NCI-H2196 treated with DMSO at 0.1 percent for 48 hours (cell line): ENCODE results near the gene LCN10.
"Not testable (repeated sequence)": the region's sequence is repeated elsewhere in the genome, so short reads cannot be mapped to it uniquely, and the experiment has no call there.

Experiments
- DNase-seq: peaks from one replicate; lab custom pipeline; 2025; ENCODE audit not compliant: unreplicated experiment; lab: John Stamatoyannopoulos, UW

The LCN10 gene

DNA sequence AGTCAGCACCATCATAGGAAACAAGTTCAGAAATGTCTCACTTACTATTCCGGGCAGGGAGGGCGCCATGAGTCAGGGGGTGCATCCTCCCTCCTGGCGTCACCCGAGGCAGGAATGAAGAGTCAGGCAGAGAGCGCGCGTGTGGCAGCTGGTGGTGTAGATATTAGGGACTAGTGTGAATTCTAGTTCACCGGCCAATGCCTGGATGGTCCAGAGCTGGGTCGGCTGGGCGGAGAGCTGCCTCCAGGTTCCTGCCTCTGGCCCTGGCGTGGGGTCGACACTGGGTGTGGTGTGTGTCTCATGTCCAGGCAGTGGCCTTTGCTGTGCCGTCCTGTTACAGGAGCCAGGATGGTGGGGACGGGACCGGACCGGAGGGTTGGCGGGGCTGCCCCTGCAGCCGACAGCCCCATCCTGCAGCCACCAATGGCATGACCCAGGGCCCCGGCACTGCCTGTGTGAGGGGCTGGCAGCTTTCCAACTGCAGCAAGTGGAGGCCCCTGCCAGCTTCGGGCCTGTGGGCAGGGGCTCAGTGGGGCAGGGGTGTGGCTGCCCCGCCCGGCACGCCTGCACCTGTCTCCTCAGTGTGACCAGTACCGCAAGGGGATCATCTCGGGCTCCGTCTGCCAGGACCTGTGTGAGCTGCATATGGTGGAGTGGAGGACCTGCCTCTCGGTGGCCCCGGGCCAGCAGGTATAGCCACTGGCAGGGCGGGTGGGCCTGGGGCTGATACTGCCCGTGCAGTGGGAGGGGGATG, 21.2 kb downstream of the LCN10 start:
- DNase-seq: no peak

DNA sequence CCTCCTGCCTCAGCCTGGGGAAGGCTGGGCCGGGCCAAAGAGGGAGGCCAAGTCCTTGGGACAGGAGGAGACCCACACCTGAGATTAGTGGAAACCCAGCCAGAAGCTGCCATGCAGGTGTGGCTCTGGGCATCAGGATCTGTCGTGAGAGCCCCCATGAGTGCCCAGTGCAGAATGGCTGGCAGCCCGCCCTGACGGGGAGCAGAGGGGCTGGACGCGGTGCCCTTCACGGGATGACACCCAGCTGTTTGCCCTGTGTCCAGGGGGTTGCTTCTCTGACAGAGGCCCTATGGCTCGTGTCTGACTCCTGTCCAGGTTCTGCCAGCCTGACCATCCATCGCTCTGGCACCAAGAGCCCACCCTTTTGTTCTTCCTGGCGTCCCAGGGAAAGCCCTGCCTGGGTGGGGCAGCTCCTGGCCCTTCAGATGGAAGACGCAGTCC, 21.8 kb downstream of the LCN10 start:
- DNase-seq: no peak

DNA sequence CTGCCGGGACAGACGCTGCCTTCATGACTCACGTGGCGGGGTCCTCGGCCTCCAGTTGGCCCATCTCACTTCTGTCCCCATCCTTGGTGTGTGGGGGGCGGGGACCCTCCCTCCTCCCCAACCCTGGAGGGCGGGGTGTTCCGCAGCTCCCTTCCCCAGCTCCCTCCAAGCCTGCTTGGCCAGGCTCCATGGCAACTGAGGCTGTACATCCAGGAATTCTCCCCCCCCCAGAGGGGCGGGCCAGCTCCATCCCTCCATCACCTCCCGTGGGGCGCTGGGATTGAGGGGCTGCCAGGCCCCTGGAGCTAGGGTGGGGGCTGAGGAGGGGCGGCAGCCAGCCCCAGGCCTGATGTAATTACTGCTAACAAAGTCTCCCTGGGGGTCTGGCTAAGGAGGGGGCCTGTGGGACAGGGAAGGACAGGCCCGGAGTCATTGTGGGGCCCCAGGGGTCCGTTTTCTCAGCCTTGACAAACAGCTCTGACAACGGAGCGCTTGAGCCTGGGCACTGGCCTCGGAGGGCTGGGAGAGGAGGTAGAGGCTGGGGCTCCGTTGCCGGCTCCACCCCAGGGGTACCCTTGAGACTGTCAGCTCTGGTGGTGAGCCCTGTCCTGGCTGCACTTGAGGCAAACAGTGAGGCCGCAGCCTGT, 22.4 kb downstream of the LCN10 start:
- no peak for DNase-seq

DNA sequence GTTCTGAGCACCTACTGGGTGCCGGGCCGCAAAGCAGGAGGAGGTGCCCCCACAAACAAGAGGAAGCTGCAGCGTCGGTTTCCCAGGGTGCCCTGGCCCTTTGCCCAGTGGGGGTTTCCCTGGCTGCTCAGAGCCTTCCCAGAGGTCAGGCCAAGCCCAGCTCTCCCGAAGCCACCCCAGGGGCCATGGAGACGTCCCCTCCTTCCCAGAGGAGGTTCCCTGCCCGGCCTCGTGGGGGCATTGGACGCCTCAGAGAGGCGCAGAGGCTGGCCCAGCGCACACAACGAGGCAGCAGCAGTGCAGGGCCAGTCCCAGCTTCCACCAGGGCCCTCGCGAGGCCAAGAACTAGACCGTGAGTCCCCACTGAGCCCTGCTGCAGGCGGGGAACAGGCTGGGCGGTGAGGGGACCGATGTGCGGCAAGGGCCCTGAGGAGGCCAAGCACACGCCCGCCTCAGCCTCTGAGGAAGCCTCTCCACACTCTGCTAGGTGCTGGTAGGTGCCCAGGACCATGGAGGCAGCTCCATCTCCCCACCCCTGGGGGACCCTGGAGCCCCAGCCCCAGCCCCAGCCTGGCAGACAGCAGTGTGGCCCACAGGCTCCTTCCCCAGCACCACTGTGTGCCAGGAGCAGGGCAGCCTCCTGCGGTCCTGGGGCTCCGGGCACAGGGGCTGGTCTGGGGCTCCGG, 23.4 kb downstream of the LCN10 start:
- DNase-seq: no peak

DNA sequence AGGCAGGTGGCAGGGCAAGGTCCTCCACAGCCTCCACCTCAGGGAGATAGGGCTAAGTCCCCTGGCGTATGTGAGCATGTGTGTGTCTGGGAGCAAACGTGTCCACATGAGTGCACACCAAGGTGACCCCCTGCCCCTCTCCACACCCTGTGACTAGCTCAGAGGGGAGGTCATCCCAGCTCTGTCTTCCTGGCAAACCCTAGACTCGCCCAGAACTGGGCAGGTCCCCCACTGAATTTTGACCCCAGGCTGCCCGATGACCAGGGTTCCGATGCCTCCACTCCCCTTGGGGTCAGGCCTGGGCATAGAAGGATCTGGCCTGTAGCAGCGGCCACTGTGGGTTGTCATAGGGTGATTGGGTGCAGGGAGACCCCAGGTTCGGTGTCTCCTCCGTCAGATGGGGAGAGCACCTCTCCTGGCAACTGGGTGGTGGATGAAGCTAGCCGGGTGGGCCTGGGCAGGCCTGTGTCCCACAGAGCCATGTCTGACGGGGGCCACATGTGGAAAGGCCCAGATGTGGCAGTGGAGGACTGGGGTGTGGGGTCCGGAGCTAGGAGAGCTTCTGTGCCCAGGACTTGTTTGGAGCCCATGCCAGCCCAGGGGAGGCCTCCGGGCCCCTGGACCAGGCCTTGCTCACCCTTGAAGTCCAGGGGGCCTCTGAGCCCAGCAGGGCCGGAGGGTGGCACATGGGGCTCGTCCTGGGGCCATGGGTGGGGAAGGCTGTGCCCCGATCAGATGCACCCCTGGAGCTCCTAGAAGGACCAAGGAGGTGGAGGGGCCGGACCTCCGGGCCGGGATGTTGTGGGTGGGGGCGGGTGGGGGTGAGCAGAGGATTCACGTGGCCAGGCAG, 24.2 kb downstream of the LCN10 start:
- DNase-seq: no peak

DNA sequence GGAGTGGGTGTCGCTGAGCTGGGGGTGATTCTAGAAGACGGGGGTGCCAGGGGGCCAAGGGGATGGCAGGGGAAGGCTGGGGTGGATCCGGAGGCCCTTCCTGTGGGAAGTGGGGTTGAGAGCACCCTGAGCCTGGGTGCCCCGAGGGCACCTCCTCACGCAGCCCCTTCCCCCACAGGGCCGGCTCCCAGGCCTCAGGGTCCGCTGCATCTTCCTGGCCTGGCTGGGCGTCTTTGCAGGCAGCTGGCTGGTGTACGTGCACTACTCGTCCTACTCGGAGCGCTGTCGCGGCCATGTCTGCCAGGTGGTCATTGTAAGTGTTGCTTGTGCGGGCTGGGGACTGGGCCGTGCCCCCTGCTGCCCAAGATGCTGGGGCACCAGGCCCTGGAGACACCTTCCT, 25.3 kb downstream of the LCN10 start:
- DNase-seq: no peak

DNA sequence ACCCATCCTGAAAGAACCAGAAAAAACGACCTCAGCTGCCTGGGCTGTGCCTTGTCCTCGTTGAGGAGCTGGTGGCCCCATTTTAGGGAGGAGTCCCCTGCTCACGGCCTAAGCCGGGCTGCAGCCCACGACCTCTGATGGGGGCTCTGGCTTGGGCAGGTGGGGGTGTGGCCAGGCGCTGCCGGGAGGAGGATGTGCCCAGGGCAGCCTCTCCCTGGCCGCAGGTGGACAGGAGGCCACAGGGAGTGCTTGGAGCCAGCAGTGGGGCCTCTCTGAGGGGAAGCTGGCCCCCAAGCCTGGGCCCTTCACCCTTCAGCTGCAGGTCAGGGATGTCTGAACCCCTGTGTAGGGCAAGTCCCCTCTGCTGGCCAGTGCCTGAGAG, 27.9 kb downstream of the LCN10 start:
- no peak for DNase-seq

DNA sequence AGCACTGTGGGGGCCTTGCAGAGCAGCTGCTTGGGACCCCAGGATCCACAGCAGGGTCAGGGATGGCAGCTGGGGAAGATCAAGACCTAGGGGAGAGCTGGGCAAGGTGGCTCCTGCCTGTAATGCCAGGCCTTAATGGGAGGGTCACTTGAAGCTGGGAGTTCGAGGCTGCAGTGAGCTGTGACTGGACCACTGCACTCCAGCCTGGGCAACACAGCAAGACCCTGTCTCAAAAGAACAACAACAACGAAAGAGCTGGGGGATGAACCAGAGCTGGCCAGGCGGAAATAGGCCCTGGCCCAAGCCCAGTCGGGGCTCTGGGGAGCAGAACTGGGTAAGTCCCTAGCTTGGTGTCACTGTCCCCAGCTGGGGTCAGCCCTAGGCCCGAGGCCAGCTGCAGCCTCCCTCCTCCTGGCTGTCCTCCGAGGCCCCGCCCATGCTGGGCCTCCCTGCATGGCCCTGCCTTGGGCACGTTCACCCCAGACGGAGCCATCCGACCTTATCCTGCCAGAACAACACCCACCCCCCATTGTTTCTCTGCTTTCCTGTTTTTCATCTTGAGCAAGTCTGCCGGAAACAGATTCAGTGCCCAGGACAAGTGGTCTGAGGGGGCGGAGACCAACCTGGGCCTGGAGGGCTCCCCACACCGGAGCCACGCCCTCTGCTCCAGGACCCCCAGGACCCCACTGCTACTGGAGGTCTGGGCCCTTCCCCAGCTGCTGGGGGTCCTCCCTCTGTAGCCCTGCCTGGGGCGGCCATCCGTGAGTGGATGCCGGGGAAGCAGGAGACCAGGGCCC, 28.4 kb downstream of the LCN10 start:
- no peak for DNase-seq

DNA sequence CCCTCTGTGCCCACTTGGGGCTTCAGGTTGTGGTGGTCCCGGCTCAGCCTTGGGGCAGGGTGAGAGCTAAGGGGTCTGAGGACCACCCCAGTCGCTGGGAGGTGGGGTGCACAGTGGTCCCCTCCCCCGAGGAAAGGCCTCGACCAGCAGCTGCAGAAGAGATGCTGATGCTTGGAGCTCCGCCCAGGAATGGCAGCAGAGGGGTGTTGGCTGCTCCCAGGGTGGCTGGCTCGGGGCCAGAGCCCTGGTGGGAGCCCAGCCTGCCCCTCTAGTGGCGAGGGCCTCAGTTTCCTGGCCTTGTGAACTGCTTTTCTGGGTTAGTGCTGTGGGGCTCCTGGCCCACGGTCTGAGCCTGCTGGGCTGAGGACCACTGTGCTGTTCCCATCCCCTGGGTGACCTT, 29.2 kb downstream of the LCN10 start:
- no peak for DNase-seq

DNA sequence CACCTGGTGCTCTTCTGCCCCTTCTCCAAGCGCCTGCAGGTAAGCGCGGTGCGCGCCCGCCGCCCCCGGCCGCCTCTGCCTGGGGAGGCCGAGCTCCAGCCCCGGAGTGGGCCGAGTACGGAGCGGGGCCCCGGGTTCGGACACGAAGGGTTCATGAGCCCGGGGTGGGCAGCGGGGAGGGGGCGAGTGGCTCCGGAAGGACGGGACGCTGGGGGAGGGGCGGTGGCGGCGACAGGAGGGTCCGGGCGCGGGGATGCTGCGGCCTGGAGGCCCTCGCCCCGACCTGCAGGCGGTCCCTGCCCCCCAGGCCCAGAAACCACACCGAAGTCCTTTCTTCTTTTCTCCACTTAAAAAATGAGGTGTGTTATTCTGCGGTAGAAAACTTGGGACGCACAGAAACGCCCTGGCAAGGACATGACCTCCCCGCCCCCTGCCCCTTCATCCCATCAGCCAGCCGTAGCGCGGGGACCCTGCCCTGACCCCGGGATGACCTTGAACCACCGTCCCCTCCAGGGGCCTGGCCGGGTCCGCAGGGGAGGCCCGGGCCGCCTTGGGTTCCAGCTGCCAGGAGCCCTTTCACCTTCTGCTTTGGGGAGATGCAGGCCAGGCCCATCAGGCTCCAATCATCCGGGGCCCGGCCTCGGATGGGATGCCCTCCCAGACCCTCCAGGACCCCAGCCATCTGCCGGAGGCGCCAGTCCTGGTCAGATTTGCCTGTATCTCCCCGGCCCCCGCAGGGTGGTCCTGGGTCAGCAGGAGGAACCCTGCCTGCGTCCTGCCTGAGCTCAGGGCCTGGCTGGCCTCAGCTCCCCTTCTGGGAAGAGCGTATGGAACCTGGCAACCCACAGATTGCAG, 29.8 kb downstream of the LCN10 start:
- DNase-seq: no peak

DNA sequence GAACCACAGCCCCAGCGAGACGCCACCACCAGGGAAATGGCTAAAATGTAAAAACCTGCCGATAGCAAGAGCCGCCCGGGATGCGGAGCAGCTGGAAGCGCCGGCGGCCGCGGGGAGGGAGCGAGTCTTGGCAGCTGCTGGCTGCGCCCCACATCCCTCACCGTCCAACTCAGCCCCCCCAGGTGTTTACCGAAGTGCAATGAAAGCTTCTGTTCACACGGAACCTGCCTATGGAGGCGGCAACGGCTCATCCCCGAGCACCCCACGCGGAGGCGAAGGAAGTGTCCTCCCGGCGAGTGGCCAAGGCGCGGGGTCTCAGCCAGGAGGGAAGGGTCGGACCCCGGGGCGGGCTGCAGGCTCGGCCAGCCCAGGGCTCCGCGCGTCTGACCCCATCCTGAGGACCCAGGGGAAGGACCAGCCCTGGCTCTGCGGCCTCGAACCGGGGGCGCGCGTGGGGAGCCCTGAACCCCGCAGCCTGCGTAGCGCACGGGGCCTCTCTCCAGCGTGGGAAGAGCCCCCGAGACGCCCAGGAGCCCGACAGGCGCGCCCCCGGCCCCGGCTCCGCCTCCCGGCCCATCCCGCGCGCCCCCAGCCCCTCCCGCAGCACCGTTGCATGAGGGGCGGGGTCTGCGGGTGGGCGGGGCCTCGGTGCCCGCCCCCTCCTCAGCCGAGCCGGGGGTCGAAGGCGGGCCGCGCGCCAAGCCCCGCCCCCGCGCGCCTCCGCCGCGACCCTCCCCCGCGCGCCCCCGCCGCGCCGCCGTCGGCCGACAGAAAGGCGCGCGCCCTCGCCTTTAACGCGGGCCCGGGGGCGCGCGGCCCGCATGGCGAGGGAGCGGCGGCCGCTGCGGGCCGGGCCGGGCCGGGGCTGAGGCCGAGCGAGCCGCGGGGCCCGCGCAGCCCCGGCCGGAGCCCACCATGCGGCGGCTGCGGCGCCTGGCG, 30.7 kb downstream of the LCN10 start, which contains the start of gene DIPK1B:
Gene DIPK1B (plus strand): TSS at position 822 of the 939 bp plus-strand sequence. CDS start 94 bp downstream, at position 916.
- peak; percentile 13 for DNase-seq

DNA sequence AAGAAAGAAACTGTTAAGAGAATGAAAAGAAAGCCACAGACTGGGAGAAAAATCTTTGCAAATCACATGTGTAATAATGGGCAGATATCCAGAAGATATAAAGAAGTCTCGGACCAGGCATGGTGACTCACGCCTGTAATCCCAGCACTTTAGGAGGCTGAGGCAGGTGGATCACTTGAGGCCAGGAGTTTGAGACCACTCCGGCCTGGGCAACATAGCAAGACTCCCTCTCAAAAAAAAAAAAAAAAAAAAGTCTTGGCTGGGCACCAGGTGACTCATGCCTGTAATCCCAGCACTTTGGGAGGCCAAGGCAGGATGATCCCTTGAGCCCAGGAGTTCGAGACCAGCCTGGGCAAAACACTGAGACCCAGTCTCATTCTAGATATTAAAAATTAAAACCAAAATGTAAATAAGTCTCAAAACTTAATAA, 31.5 kb downstream of the LCN10 start:
- not testable (repeated sequence) for DNase-seq

DNA sequence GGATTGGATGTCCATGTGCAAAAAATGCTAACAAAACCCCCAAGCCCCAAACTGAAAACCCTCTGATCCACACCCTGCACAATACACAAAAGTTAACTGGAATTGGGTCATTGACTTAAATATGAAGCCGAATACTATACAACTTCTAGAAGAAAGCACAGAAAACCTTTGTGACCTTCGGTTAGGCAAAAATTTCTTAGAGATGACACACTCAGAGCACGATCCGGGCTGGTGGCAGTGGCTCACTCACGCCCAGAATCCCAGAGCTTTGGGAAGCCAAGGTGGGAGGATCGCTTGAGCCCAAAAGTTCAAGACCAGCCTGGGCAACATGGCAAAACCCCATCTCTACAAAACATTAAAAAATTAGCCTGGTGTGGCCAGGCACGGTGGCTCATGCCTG, 32.2 kb downstream of the LCN10 start:
- no peak for DNase-seq

DNA sequence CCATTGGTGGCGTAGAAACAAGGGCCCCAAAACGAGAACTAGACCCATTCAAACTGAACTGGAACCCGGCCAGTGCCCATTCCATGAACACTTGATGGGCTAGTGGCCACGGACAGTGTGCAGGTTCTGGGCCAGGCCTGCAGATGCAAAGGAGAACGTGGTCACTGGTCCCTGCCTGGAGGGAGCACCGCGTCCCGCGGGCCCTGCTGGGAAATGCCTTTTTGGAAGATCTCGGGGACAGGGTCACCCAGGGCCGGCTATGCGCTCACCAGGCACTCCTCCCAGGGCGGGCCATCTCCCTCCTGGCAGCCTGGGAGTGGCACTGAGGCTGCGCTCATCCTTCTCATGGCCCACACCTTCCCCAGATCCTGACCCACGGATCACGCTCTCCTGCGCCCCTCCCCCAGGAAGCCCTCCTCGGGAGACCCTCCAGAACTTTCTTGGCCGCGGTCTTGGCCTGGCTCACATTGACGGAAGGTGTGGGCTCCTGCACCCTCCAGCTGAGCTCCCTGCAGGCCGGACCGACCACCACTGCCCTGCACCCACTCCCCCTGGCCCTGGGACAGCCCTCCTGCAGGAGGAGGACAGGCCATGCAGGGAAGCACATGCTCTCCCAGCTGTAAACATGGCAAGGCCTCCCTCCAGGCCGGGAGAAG, 33.2 kb downstream of the LCN10 start:
- DNase-seq: no peak

DNA sequence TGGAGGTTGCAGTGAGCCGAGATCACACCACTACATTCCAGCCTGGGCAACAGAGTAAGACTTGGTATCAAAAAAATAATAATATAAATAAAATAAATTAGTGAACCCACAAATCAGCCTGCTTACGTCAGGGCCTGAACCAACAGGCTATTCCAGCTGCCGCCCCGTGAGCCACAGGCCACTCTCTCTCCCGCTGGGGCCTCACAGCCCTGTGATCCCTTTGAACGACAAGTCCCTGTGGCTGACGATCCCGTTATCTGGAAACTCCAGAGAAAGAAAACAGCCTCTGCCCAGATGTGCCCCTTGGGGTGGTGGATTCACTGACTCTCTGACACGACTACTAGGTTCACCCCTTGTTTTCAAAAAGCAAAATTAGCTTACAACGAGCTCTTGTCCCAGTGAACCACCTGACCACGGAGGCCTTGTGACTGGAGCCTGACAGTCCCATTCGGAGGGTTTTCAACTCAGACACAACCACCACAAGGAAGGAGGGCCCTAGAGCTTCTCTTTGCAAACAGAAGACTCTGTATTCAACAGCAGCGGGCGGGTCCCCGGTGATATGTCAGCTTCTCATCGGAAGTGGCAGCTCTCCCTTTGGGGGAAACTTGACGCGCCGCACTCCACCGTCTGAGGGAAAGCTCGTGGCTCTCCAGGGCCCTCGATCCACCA, 34.8 kb downstream of the LCN10 start:
- DNase-seq: no peak

DNA sequence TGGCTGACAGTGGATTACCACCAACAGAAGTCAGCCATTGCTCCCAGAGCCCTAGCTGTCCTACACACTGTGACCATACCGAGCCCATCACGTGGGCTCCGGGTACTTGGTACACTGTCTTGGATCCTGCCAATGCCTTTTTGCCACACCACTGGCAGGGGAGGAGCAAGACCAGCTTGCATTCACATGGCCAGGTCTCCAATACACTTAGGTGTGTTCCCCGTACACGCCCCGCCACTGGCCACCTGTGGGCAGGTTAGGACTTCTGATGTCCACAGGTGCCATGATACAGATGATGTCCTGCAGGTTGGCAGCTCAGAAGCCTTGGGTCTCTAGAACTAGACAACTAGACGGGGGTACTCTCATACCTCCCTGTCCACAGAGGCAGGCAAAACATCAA, 35.7 kb downstream of the LCN10 start:
- DNase-seq: no peak

DNA sequence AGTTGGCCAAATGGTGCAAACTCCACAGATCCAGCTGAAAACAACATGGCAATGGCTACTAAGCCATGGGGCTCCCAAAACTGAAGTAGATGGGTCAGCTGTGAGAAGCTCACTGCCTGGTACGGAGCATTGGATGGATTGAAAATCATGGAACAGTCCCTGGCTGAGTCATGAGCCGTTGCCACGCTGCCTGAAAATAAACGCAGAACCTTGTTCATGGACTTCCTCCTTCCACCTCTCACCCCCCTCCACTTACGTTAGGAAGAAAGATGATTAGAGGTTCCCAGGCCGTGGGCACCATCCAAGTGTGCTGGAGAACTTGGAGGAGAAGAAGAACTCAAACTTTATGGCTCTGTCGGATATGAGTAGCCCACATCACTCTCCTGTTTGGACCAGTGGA, 37.2 kb downstream of the LCN10 start:
- no peak for DNase-seq
